SK-N-SH treated with all-trans-retinoic acid at 6 μM for 48 hours (cell line): ENCODE results near the gene TLE7.

ENCODE experiments used
- ATAC-seq: fragments of 200-7000 bp; cut with Tn5 transposase; 3 replicates; pipeline ENCODE4 v1.9.1; 2020; ENCODE audit warnings: mild to moderate bottlenecking, moderate library complexity
- ARNTL ChIP-seq: fragments of 450-650 bp; formaldehyde crosslinking; IDR thresholded peaks from 2 replicates; pipeline ENCODE4 v1.5.0; 2020; ENCODE audit warnings: low read depth, mild to moderate bottlenecking, moderate library complexity, borderline replicate concordance
- BACH2 ChIP-seq: fragments of 250-450 bp; sonication (Bioruptor Pico); IDR thresholded peaks from 2 replicates; pipeline ENCODE4 v1.9.0; 2021; ENCODE audit warnings: mild to moderate bottlenecking, borderline replicate concordance
- CSDC2 ChIP-seq: fragments of 250-450 bp; sonication (Bioruptor Pico); IDR thresholded peaks from 2 replicates; pipeline ENCODE4 v1.5.0; 2020; ENCODE audit warnings: mild to moderate bottlenecking, moderate library complexity
- ESRRG ChIP-seq: fragments of 250-450 bp; sonication (Bioruptor Pico); IDR thresholded peaks from 2 replicates; pipeline ENCODE4 v1.6.1; 2021; ENCODE audit warnings: mild to moderate bottlenecking
- GLIS3 ChIP-seq: fragments of 250-450 bp; sonication (Bioruptor Pico); IDR thresholded peaks from 2 replicates; pipeline ENCODE4 v1.5.0; 2020; ENCODE audit warnings: mild to moderate bottlenecking, moderate library complexity
- ISL1 ChIP-seq: fragments of 250-450 bp; sonication (Bioruptor Pico); IDR thresholded peaks from 2 replicates; pipeline ENCODE4 v2.1.2; 2022; ENCODE audit warnings: mild to moderate bottlenecking, moderate library complexity
- OSR1 ChIP-seq: fragments of 250-450 bp; sonication (Bioruptor Pico); IDR thresholded peaks from 2 replicates; pipeline ENCODE4 v1.8.0; 2022; ENCODE audit warnings: moderate library complexity, mild to moderate bottlenecking, inconsistent platforms
- PPARA ChIP-seq: fragments of 250-450 bp; sonication (Bioruptor Pico); IDR thresholded peaks from 2 replicates; pipeline ENCODE4 v1.5.0; 2020; ENCODE audit warnings: mild to moderate bottlenecking, borderline replicate concordance
- RARB ChIP-seq: fragments of 250-450 bp; sonication (Bioruptor Pico); IDR thresholded peaks from 2 replicates; pipeline ENCODE4 v1.8.0; 2021; ENCODE audit warnings: mild to moderate bottlenecking, moderate library complexity
- SNAI2 ChIP-seq: fragments of 250-450 bp; sonication (Bioruptor Pico); IDR thresholded peaks from 2 replicates; pipeline ENCODE4 v1.5.0; 2020; ENCODE audit warnings: mild to moderate bottlenecking, moderate library complexity
- TCF4 ChIP-seq: fragments of 250-450 bp; sonication (Bioruptor Pico); IDR thresholded peaks from 2 replicates; pipeline ENCODE4 v1.8.0; 2021; ENCODE audit warnings: mild to moderate bottlenecking, moderate library complexity, borderline replicate concordance
- TOX ChIP-seq: fragments of 250-450 bp; sonication (Bioruptor Pico); IDR thresholded peaks from 2 replicates; pipeline ENCODE4 v1.8.0; 2021; ENCODE audit warnings: mild to moderate bottlenecking, moderate library complexity, borderline replicate concordance
- ZC3H10 ChIP-seq: fragments of 250-450 bp; sonication (Bioruptor Pico); IDR thresholded peaks from 2 replicates; pipeline ENCODE4 v1.5.1; 2021; ENCODE audit warnings: mild to moderate bottlenecking, moderate library complexity
- ZFP3 ChIP-seq: fragments of 250-450 bp; sonication (Bioruptor Pico); IDR thresholded peaks from 2 replicates; pipeline ENCODE4 v1.5.0; 2020; ENCODE audit warnings: mild to moderate bottlenecking, moderate library complexity
- ZFP30 ChIP-seq: fragments of 450-650 bp; formaldehyde crosslinking; IDR thresholded peaks from 2 replicates; pipeline ENCODE4 v1.5.0; 2022; ENCODE audit warnings: mild to moderate bottlenecking, moderate library complexity
- ZNF565 ChIP-seq: fragments of 450-650 bp; formaldehyde crosslinking; conservative IDR thresholded peaks from 2 replicates; pipeline ENCODE4 v1.5.0; 2020; ENCODE audit warnings: low read depth, mild to moderate bottlenecking, moderate library complexity
- ZNF70 ChIP-seq: fragments of 450-650 bp; formaldehyde crosslinking; IDR thresholded peaks from 2 replicates; pipeline ENCODE4 v1.5.0; 2020; ENCODE audit warnings: mild to moderate bottlenecking, moderate library complexity
- ZNF8 ChIP-seq: fragments of 450-650 bp; formaldehyde crosslinking; IDR thresholded peaks from 2 replicates; pipeline ENCODE4 v1.5.0; 2020; ENCODE audit warnings: mild to moderate bottlenecking, moderate library complexity
- TF ChIP-seq, protein P1 (sequence below): fragments of 250-450 bp; sonication (Bioruptor Pico); IDR thresholded peaks from 2 replicates; pipeline ENCODE4 v1.5.0; 2020; ENCODE audit warnings: mild to moderate bottlenecking, moderate library complexity
- TF ChIP-seq, protein P2 (sequence below): fragments of 250-450 bp; sonication (Bioruptor Pico); IDR thresholded peaks from 2 replicates; pipeline ENCODE4 v1.8.0; 2020; ENCODE audit warnings: mild to moderate bottlenecking, moderate library complexity, borderline replicate concordance
- TF ChIP-seq, protein P3 (sequence below): fragments of 250-450 bp; sonication (Bioruptor Pico); IDR thresholded peaks from 2 replicates; pipeline ENCODE4 v1.8.0; 2021; ENCODE audit warnings: low read depth, mild to moderate bottlenecking, moderate library complexity, borderline replicate concordance
- TF ChIP-seq, protein P4 (sequence below): fragments of 250-450 bp; sonication (Bioruptor Pico); IDR thresholded peaks from 2 replicates; pipeline ENCODE4 v1.5.1; 2020; ENCODE audit warnings: low read depth, mild to moderate bottlenecking, moderate library complexity
- TF ChIP-seq, protein P5 (sequence below): fragments of 250-450 bp; sonication (Bioruptor Pico); IDR thresholded peaks from 2 replicates; pipeline ENCODE4 v1.5.1; 2021; ENCODE audit warnings: mild to moderate bottlenecking, moderate library complexity

Gene TLE7

DNA sequence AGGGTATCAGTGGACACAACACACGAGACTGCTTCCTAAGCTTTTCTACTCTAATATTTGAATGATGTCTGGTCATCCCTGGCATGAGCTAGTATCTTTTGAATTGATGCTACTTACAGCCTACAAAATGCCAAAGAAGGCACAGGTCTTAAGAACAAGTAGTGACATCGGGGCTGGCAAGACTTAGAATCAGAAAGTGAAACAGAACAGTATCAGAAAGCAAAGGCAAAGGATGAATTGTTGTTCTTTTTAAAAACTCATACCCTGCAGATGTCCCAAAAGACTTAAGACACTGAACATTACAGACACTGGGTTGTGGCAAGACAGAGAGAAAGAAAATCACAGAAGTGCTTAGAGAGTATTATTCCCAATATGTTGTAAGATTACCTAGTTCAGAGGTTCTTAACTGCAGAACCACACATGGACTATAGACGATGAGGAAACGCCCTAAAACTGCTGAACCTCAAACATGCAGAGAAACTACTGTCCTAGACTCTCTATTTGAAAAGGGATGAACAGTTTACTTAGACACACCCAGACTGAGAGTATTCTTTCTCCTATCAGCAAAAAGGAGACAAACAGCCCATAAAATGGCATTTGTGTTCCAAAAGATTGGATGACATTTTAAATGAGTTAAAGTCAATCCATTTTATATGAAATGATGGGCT is 34.7 kb upstream of the TLE7 start:
- no peak for ATAC-seq
- TF ChIP-seq ESRRG (CRISPR knock-in tag) (no peak), RARB (CRISPR knock-in tag) (no peak), ZNF565 (CRISPR knock-in tag) (no peak)

DNA sequence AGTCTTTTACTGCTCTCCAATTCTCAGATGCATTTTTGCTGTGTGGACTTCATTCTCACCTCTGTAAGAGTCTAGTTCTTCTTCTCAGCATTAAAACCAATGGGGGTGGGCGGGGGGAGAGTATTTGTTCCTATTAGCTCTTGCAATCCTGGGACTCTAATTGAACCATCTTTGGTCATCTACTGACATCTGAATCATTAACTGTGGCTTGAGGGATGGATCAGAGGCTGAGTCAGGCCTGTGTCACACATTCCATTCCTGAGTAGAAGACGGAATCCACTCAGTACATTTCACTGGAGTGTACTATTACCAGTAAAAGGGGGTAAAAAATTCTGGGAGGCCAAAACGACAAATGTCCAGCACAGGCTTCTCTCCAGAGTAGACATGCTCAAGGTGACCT is 33.0 kb upstream of the TLE7 start:
- peak; percentile 91 for ATAC-seq
- TF ChIP-seq, protein P1, sequence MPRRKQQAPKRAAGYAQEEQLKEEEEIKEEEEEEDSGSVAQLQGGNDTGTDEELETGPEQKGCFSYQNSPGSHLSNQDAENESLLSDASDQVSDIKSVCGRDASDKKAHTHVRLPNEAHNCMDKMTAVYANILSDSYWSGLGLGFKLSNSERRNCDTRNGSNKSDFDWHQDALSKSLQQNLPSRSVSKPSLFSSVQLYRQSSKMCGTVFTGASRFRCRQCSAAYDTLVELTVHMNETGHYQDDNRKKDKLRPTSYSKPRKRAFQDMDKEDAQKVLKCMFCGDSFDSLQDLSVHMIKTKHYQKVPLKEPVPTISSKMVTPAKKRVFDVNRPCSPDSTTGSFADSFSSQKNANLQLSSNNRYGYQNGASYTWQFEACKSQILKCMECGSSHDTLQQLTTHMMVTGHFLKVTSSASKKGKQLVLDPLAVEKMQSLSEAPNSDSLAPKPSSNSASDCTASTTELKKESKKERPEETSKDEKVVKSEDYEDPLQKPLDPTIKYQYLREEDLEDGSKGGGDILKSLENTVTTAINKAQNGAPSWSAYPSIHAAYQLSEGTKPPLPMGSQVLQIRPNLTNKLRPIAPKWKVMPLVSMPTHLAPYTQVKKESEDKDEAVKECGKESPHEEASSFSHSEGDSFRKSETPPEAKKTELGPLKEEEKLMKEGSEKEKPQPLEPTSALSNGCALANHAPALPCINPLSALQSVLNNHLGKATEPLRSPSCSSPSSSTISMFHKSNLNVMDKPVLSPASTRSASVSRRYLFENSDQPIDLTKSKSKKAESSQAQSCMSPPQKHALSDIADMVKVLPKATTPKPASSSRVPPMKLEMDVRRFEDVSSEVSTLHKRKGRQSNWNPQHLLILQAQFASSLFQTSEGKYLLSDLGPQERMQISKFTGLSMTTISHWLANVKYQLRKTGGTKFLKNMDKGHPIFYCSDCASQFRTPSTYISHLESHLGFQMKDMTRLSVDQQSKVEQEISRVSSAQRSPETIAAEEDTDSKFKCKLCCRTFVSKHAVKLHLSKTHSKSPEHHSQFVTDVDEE (CRISPR knock-in tag), result no peak
- TF ChIP-seq ZNF70 (CRISPR knock-in tag) (no peak), ARNTL (CRISPR knock-in tag) (no peak), CSDC2 (CRISPR knock-in tag) (no peak), GLIS3 (no peak), TOX (CRISPR knock-in tag) (no peak; the same call in 1 of the 2 replicates), BACH2 (no peak), ZFP3 (CRISPR knock-in tag) (no peak), ISL1 (no peak), ZNF8 (no peak), SNAI2 (CRISPR knock-in tag) (no peak), ESRRG (CRISPR knock-in tag) (no peak)
- TF ChIP-seq, protein P2, sequence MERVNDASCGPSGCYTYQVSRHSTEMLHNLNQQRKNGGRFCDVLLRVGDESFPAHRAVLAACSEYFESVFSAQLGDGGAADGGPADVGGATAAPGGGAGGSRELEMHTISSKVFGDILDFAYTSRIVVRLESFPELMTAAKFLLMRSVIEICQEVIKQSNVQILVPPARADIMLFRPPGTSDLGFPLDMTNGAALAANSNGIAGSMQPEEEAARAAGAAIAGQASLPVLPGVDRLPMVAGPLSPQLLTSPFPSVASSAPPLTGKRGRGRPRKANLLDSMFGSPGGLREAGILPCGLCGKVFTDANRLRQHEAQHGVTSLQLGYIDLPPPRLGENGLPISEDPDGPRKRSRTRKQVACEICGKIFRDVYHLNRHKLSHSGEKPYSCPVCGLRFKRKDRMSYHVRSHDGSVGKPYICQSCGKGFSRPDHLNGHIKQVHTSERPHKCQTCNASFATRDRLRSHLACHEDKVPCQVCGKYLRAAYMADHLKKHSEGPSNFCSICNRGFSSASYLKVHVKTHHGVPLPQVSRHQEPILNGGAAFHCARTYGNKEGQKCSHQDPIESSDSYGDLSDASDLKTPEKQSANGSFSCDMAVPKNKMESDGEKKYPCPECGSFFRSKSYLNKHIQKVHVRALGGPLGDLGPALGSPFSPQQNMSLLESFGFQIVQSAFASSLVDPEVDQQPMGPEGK, result no peak
- TF ChIP-seq, protein P3, sequence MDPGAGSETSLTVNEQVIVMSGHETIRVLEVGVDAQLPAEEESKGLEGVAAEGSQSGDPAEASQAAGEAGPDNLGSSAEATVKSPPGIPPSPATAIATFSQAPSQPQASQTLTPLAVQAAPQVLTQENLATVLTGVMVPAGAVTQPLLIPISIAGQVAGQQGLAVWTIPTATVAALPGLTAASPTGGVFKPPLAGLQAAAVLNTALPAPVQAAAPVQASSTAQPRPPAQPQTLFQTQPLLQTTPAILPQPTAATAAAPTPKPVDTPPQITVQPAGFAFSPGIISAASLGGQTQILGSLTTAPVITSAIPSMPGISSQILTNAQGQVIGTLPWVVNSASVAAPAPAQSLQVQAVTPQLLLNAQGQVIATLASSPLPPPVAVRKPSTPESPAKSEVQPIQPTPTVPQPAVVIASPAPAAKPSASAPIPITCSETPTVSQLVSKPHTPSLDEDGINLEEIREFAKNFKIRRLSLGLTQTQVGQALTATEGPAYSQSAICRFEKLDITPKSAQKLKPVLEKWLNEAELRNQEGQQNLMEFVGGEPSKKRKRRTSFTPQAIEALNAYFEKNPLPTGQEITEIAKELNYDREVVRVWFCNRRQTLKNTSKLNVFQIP (CRISPR knock-in tag), result no peak

DNA sequence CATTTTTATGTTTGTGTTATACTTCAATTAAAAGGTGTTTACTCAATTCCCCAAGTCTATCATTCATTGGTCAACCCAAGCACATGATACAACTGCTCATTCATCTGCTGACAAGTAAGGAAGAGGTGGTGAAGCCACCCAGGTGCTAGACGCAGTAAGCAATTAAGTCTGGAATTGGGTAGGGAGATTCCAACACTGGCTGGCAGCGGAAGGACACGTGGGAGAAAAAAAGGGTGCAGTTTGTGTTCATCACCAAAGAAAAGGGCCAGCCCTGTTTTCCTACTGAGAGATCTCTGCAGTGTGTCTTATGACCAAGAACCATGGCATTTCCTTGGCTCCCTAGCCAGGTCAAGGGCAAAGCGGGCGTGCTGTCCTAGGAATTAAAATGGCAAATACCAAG is 32.0 kb upstream of the TLE7 start:
- no peak for ATAC-seq
- TF ChIP-seq CSDC2 (CRISPR knock-in tag) (no peak), SNAI2 (CRISPR knock-in tag) (no peak), ZNF8 (no peak), TCF4 (CRISPR knock-in tag) (no peak), ZFP3 (CRISPR knock-in tag) (no peak), ZNF70 (CRISPR knock-in tag) (no peak), BACH2 (no peak), ZC3H10 (no peak), RARB (CRISPR knock-in tag) (no peak), ZFP30 (CRISPR knock-in tag) (no peak), PPARA (CRISPR knock-in tag) (no peak), OSR1 (CRISPR knock-in tag) (no peak)
- TF ChIP-seq, protein P4, sequence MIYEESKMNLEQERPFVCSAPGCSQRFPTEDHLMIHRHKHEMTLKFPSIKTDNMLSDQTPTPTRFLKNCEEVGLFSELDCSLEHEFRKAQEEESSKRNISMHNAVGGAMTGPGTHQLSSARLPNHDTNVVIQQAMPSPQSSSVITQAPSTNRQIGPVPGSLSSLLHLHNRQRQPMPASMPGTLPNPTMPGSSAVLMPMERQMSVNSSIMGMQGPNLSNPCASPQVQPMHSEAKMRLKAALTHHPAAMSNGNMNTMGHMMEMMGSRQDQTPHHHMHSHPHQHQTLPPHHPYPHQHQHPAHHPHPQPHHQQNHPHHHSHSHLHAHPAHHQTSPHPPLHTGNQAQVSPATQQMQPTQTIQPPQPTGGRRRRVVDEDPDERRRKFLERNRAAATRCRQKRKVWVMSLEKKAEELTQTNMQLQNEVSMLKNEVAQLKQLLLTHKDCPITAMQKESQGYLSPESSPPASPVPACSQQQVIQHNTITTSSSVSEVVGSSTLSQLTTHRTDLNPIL (CRISPR knock-in tag), result no peak
- TF ChIP-seq, protein P5, sequence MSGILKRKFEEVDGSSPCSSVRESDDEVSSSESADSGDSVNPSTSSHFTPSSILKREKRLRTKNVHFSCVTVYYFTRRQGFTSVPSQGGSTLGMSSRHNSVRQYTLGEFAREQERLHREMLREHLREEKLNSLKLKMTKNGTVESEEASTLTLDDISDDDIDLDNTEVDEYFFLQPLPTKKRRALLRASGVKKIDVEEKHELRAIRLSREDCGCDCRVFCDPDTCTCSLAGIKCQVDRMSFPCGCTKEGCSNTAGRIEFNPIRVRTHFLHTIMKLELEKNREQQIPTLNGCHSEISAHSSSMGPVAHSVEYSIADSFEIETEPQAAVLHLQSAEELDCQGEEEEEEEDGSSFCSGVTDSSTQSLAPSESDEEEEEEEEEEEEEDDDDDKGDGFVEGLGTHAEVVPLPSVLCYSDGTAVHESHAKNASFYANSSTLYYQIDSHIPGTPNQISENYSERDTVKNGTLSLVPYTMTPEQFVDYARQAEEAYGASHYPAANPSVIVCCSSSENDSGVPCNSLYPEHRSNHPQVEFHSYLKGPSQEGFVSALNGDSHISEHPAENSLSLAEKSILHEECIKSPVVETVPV, result no peak
- TF ChIP-seq, protein P1 (CRISPR knock-in tag), result no peak
- TF ChIP-seq, protein P3 (CRISPR knock-in tag), result no peak
